Measurements from ENCODE around the gene XXYLT1.
A peak's percentile ranks its signal among the peaks of the same experiment; 100 is the strongest.

The XXYLT1 gene

DNA sequence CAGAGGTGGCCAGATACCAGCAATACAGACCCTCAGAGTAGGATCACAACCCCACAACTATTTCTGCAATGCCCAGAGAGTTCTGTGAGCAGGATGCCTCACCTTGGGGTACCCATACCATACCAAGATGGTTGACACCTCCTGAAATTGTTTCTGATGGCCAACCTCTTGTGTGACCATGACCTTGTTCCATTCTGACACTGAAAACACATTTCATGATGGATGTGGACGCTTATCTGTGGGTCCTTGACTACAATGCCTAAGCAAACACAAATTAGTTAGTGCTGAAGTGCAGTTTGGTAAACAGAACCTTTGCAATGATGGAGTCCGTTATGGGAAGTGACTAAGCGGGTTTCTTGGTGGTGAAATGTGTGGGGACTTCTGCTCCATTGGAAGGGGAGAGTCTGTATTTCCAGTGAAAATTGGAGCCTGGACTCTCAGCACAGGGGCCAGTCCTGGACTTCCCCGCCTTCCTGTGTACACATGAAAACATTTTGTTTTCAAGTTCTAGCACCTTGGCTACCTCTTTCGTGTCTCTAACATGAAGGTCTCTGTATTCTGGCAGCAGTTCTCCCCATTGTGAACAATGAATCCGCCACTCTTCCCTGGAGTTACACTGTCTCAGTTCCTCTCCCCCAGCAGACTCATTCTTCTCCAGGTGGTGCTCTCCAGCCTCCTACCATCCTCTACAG is 106.2 kb downstream of the XXYLT1 start:
- DNase-seq = no peak

GRCh38 chr3:195163719-195164572 is 107.0 kb downstream of the XXYLT1 start:
- DNase-seq = no peak

DNA sequence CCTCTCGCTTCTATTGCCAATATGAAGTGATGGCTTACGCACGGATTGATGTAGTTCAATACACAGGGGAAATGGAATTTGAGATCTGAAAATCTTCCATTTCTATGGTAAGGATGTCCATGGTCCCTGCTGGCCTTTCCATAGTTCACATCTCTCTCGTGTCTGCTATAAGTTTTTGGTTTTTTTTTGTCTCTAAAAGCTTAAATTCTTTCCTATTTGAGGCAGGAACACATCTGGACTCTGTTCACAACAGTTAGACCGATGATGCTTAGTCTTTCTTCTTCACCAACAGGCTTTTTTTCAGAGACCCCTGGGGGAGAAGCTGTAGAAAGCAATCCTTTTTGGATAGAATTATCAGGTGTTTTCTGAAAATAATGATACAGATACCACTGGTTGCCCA is 108.1 kb downstream of the XXYLT1 start:
- no peak for DNase-seq

DNA sequence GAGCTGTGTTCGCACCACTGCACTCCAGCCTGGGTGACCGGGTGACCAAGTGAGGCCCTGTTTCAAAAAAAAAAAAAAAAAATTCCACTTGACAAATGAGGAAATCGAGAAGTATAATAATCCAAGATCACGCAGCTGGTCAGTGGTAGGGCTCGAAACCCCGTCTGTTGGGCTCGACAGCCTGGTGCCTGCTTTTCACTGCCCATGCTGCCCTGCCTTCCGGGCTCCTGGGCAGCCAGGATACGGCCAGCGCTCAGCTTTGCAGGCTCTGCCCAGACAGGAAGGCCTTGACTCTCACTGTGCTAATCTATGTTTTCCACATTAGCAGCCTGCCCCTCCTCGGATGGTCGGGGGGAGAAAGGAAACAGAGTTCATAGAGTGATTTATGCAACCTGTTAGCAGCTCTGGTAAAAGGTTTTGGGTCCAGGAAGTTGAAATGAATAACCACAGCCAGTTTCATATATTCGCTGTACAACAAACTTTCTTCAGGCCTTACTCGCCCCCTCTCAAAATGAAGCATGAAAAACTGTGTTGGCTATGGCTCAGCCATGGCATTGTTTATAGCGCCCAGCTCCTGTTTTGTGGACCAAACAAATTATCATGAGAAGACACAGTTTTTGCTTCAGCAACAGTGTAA is 108.8 kb downstream of the XXYLT1 start:
- DNase-seq = peak; percentile 29

- DNase-seq = no peak
These were observed 110.0 kb downstream of the XXYLT1 start for GRCh38 chr3:195160908-195161434.

DNA sequence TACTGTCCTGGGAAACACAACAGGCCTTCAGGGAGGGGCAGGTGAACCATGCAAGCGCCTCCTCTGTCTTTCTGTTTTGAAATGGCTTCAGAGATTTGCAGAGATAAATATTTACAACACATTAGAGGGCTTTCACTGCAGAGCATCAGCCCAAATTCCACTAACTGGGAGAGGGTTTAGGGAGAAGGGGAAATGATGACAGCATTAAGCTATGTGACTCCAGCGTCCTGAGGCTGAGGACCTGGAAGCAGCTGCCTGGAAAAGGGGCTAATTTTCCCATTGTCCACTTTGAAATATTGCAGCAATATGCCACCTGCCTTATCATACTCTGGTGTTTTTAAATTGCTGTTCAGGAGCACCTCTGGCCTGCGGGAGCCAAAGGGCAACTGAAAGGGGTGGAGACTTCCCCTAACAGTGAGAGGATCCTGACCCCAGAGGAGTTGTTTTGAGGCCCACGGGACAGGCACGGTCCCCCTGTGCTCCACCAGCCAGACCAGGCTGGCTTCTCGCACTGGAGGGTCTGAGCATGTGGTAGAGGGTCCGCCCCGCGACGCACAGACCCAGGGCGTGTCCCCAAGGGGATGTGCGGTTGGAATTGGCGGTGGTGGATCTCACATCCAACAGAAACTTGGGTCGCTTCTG is 110.6 kb downstream of the XXYLT1 start:
- no peak for DNase-seq

GRCh38 chr3:195159814-195160165 is 111.2 kb downstream of the XXYLT1 start:
- no peak for DNase-seq

- DNase-seq = no peak
These were observed 111.7 kb downstream of the XXYLT1 start for GRCh38 chr3:195159117-195159813.

DNA sequence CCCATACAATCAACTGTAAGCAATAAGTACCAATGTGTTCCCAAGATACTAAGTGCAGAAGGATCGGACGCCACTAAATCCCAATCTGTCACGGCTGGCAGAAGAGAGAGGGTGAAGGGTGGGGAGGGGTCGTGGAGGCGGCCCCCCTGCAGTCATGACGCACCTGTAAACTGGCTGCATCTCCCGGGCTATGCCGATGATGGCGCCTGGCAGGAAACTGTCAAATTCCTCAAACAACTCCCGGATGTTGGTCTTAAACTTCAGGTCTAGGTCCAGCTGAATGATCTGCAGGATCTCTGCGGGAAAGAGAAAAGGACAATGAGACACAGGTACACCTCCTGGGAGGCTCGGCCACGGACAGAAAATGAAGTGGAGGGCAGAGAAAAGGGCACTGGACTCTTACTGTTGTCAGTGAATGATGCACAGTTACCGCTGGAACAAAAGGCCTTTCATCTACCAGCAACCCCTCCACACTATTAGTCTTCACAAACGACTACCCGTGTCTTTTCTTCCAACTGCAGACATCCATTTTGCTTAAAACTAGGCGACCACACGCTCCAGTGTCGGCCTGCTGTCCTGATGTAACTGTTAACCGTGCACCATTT is 114.6 kb downstream of the XXYLT1 start:
- DNase-seq = no peak

DNA sequence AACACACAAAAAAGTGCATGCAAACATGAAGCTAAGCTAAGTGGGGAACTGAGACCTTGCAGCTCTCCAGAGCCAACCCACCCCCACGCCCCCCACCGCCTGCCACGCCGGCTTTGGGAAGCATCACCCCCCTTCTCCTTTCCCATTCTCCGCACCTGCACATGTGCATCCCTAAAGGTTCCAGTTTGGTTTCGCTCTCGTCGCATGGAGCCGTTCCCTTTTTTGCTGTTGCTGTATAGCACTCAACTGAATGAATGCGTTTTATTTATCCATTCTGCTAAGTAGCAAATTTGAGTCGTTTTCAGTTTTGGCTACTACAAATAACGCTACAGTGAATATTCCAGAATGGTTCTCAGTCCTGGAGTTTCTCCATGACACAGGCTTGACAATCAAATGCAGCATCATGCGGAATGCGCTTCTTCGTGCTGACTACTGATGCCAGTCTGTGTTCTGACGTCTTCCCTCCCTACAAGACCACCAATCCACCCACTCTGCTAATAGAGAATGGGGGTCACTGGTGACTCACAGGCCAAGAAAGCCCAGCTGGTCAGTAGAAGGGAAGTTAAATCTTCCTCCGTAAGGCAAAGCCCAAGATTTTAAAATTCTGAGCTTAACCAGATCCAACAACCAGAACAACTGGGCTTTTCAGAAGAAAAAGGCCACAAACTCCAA is 115.3 kb downstream of the XXYLT1 start:
- no peak for DNase-seq

GRCh38 chr3:195154793-195155535 is 116.0 kb downstream of the XXYLT1 start:
- no peak for DNase-seq

DNA sequence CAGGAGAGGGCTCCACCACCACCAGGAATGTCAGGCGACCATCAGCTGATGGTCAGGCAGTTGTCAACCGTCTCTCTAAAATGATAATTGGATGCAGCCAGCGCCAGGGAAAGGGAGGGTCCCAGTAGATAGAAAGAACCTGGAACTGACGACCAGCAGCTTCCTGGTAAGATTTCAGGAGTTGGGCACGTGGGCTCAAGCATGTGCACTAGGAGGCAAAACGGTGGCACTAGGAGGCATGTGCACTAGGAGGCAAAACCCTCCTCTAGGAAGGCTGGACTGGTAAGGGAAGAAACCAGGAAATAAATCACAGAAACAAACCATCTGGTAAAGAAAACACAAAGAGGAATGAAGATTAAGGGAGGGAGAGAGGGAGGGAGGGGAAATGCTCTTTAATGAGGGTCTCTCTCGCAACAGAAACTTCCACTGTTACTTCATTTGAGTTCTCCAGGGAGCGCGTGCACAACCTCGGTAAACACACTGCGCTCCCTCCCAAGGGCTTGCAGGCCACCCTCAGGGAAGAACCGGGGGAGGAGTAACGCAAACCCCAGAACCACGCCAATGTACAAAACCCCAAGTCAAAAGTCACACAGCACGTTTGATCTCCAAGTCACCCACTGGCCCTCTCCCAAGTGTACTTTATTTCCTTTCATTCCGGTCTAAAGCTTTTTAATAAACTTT is 116.7 kb downstream of the XXYLT1 start:
- no peak for DNase-seq

DNA sequence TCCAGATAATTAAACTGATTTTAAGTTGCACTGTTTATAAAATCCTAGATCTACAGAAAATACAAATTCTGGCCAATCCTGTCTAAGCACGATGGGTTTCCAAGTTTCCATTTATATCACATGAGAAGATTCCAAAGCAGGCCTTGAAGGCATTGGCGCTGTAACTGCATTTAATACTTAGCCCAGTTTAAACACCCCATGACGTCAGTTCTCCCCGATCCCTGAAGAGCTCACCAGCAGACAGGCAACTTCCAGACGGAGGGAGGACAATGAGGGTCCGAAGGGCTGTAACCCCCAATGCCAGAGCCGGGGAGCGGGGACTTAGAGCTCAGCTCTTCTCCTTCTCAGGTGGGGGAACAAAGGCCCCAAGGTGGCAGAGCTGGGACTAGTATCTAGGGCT is 117.3 kb downstream of the XXYLT1 start:
- DNase-seq = no peak

GRCh38 chr3:195153130-195153529 is 117.8 kb downstream of the XXYLT1 start:
- DNase-seq = no peak

DNA sequence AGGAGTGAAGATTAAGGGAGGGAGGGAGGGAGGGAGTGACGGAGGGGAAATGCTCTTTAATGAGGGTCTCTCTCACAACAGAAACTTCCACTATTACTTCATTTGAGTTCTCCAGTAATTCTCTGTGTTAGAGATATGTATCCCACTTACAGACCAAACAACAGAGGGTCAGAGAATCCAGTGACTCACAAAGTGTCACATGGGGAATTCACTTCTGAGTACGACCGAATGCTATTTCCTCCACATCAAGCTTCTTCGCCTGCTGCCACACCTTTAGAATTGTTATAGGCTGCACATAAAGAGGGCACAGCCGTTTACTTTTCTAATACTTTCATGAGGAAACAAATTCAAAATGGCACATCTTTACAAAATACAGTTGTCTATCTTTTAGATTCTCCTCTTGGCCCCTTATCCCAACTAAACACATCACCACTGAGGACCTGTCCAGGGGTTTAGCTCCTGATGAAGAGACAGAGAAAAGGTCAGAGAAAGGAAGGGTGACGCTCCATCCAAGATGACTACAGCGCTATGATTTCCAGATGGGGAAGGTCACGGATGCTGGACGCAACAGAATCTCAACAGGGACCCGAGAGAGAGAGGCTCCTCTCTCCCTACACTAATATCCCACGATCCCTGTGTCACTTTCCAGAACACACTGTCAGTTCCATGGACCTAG is 119.0 kb downstream of the XXYLT1 start:
- no peak for DNase-seq

DNA sequence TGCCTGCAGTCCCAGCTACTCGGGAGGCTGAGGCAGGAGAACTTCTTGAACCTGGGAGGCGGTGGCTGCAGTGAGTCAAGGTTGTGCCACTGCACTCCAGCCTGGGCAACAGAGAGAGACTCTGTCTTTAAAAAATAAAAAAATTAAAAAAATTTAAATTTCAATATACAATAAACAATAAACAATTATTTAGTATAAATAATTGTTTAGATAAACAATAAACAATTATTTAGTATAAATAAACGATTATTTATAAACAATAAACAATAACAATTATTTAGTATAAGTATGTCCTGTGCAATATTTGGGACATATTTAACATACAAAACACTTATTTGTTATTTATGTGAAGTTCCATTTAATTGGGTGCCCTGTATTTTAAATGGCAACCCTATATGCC is 119.6 kb downstream of the XXYLT1 start:
- no peak for DNase-seq

DNA sequence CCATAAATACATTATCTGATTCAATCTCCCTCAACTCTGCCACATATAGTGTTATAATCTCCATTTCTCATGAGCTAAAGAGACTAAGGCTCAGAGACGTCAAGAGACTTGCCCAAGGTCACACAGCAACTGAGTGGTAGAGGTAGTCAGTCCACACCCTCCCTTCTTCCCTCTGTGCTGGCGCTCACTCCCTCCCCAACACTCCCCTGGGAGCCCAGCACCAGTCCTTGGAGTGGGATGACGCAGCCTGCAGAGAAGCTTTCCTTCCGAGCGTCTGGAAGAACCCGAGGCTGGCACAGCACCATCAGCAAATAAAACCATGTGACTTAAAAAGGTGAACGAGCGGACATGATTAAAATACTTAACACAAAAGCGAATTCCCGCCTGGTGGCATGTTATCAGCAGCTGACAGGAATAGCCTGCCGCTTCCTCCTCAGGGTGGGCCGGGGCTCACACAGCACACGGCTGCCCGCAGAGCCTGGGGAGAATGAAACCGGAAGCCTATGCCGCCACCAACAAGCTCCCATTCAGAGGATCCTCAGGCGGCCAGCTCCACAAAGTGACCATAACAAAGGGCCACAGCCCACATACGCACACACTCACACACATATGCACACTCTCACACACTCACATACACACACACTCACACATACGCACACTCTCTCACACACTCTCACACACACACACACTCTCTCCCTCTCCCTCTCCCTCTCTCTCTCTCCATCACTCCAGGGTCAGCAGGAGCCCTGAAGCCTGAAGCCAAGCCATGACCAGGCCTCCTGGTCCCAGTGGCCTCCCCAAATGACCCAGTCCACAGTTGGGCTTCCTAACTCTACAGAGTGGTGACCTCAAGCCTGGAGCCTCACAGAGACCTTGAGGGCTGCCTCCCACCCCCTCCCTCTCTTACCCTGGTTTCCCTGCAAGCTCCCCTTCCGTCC is 120.5 kb downstream of the XXYLT1 start:
- peak; percentile 13 for DNase-seq

DNA sequence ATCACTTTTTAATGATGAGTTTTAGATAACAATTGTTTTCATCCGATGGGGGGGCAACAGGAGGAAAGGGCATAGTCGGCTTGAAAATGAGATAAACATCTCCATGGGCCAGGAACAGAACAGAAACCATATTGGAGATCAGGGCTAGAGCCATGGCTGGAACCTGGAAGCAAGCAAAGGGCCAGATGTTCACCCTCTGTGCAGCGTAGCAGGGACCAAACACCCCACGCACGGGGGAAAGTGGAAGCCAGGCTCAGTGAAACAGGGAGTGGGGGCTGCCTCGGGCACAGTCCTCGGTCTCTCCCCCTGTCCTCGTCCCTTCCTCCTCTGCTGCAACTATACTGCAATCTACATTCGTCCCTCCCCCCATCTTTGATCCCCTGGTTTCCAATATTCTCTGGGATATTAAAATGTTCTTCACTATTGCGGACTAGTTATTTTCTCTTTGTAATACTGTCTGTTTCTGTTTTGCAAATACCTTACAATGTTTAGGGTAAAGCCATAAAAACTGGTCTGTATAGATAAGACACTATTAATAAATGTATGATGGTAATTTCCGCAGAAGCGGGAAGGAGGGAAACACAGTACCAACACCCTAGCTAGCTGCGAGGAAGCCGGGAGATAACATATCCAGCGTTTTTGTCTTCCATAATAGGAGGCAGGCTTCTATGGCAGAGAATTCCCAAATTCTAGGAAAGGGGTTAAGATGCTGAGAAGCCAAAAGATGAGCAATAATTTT is 121.5 kb downstream of the XXYLT1 start:
- DNase-seq = no peak
